ENCODE results near the gene GNG12.

DNA sequence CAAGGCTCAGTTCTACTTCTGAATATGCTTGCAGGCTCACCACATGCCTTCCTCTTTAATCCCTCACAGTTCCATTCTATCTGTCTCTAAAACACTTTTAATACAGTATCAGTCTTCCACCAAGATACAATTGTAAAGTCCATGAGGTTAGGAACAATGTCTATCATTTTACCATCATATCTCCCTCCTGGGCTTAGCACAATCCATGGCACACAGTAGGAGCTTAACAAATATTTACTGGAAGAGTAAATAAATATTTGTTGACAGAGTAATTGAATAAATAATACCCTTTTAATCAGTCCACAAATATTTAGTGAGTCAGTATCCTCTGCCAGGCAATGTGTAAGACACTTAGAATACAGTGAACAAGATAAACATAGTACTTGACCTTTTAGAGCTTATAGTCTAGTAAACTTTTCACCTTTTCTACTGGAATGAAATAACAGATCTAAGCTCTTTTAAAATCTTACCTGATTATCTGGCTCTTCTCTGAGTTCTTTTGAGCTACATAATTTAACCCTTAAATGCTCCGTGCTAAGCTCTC is 160.9 kb downstream of the GNG12 start:
- TF ChIP-seq, protein P1, sequence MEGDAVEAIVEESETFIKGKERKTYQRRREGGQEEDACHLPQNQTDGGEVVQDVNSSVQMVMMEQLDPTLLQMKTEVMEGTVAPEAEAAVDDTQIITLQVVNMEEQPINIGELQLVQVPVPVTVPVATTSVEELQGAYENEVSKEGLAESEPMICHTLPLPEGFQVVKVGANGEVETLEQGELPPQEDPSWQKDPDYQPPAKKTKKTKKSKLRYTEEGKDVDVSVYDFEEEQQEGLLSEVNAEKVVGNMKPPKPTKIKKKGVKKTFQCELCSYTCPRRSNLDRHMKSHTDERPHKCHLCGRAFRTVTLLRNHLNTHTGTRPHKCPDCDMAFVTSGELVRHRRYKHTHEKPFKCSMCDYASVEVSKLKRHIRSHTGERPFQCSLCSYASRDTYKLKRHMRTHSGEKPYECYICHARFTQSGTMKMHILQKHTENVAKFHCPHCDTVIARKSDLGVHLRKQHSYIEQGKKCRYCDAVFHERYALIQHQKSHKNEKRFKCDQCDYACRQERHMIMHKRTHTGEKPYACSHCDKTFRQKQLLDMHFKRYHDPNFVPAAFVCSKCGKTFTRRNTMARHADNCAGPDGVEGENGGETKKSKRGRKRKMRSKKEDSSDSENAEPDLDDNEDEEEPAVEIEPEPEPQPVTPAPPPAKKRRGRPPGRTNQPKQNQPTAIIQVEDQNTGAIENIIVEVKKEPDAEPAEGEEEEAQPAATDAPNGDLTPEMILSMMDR (IDR thresholded peaks at IDR 0.05; ENCODE audit: insufficient read depth, low read length, poor library complexity, severe bottlenecking) = no peak
- TF ChIP-seq EZH2phosphoT487 (conservative IDR thresholded peaks at IDR 0.05; ENCODE audit: low read length) = no peak

Measured in SU-DHL-6 (cell line).